Liver (tissue), 3 donors: ENCODE results near the gene COG2.

Experiments used
- CTCF ChIP-seq: fragments of 150-350 bp; IDR thresholded peaks from 2 replicates; pipeline ENCODE4 v1.5.1; 2017; ENCODE audit warnings: improper control_type of control experiment, low read depth, low read length; ENCODE audit not compliant: missing input control
- HNF4A ChIP-seq, 2 donors: conservative IDR thresholded peaks; 2 replicates each; pipeline ENCODE4 v1.6.1; 2016; ENCODE audit warnings: antibody characterized with exemption in 2 of 2, mild to moderate bottlenecking in 2 of 2
- MAX ChIP-seq: IDR thresholded peaks from 2 replicates; pipeline ENCODE4 v1.6.1; 2016; ENCODE audit warnings: antibody characterized with exemption
- TAF1 ChIP-seq: conservative IDR thresholded peaks from 2 replicates; pipeline ENCODE4 v1.6.1; 2016; ENCODE audit warnings: antibody characterized with exemption, mild to moderate bottlenecking
- ZBTB33 ChIP-seq: IDR thresholded peaks from 2 replicates; pipeline ENCODE4 v1.6.1; 2016; ENCODE audit warnings: antibody characterized with exemption
- TF ChIP-seq, protein P1 (sequence below): IDR thresholded peaks from 2 replicates; pipeline ENCODE4 v1.6.1; 2016; ENCODE audit warnings: antibody characterized with exemption, mild to moderate bottlenecking
- donor health status: healthy.
- donor health status: healthy.

GRCh38 chr1:230708631-230709580, 66.6 kb downstream of the COG2 start:
- TF ChIP-seq CTCF (no peak), ZBTB33 (peak; percentile 75), MAX (peak; percentile 93), TAF1 (no peak), HNF4A (conservative IDR thresholded peaks at IDR 0.05) (peak; percentile 65 to 91)
- TF ChIP-seq, protein P1, sequence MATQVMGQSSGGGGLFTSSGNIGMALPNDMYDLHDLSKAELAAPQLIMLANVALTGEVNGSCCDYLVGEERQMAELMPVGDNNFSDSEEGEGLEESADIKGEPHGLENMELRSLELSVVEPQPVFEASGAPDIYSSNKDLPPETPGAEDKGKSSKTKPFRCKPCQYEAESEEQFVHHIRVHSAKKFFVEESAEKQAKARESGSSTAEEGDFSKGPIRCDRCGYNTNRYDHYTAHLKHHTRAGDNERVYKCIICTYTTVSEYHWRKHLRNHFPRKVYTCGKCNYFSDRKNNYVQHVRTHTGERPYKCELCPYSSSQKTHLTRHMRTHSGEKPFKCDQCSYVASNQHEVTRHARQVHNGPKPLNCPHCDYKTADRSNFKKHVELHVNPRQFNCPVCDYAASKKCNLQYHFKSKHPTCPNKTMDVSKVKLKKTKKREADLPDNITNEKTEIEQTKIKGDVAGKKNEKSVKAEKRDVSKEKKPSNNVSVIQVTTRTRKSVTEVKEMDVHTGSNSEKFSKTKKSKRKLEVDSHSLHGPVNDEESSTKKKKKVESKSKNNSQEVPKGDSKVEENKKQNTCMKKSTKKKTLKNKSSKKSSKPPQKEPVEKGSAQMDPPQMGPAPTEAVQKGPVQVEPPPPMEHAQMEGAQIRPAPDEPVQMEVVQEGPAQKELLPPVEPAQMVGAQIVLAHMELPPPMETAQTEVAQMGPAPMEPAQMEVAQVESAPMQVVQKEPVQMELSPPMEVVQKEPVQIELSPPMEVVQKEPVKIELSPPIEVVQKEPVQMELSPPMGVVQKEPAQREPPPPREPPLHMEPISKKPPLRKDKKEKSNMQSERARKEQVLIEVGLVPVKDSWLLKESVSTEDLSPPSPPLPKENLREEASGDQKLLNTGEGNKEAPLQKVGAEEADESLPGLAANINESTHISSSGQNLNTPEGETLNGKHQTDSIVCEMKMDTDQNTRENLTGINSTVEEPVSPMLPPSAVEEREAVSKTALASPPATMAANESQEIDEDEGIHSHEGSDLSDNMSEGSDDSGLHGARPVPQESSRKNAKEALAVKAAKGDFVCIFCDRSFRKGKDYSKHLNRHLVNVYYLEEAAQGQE: peak; percentile 58
